ENCODE data around the gene PDE12. TPM values are rescaled to one million over a fixed set of nuclear protein-coding genes. Genes with fewer than 3 reads are reported as not detected.
A peak's percentile ranks its signal among the peaks of the same experiment; 100 is the strongest.

The PDE12 gene
- total RNA-seq, 1 experiment from 2014 or later: 23.0 TPM

GRCh38 chr3:57594144-57594543 is 38.1 kb downstream of the PDE12 start:
- Mint-ChIP-seq H3K27ac (ENCODE audit: low read depth, unreplicated experiment) (no peak overlapping the region), H3K36me3 (ENCODE audit: insufficient read depth, unreplicated experiment) (peaks cover 80% of the 10 kb centered on the region), H3K4me1 (ENCODE audit: insufficient read depth, unreplicated experiment) (peaks cover 38% of the 10 kb centered on the region), H3K9me3 (ENCODE audit: unreplicated experiment) (no peaks in the 10 kb centered on the region), H3K27me3 (ENCODE audit: insufficient read depth, unreplicated experiment) (no peaks in the 10 kb centered on the region), H3K4me3 (ENCODE audit: unreplicated experiment) (peak overlapping the region; percentile 86)
- no peak for DNase-seq (ENCODE audit: unreplicated experiment)
- intact Hi-C loops (cut with micrococcal nuclease): no loop called here
- no peak for TF ChIP-seq CTCF (IDR thresholded peaks at IDR 0.05; ENCODE audit: unreplicated experiment)
- ChIA-PET CTCF (interaction anchor here (0.5 to 1.8 kb wide), 5 partner anchors 12 to 996 kb away, joined by 3 to 6 read pairs (median 3); no protein-coding TSS in a partner anchor), POLR2A (interaction anchor here (0.7 to 8.0 kb wide), 8 partner anchors 13 to 367 kb away, joined by 3 to 153 read pairs (median 4); partner anchors contain the start of genes APPL1, PDE12 and SLMAP)
- BruUV-seq (replicated peaks): no TSS peak

GRCh38 chr3:57594576-57594975 is 38.5 kb downstream of the PDE12 start:
- TF ChIP-seq CTCF (IDR thresholded peaks at IDR 0.05; ENCODE audit: unreplicated experiment): no peak
- peaks cover 76% of the 10 kb centered on the region for H3K36me3 Mint-ChIP-seq (ENCODE audit: insufficient read depth, unreplicated experiment)
- CTCF ChIA-PET: interaction anchor here (0.5 to 1.8 kb wide), 4 partner anchors 34 to 996 kb away, joined by 3 read pairs; no protein-coding TSS in a partner anchor
- H3K4me1 Mint-ChIP-seq (ENCODE audit: insufficient read depth, unreplicated experiment): peaks cover 41% of the 10 kb centered on the region
- no peak for DNase-seq (ENCODE audit: unreplicated experiment)
- intact Hi-C loops (cut with micrococcal nuclease): no loop called here
- no peaks in the 10 kb centered on the region for H3K9me3 Mint-ChIP-seq (ENCODE audit: unreplicated experiment)
- no TSS peak for BruUV-seq (replicated peaks)
- peak overlapping the region; percentile 100 for H3K27ac Mint-ChIP-seq (ENCODE audit: low read depth, unreplicated experiment)
- POLR2A ChIA-PET: interaction anchor here (0.7 to 8.0 kb wide), 7 partner anchors 14 to 367 kb away, joined by 3 to 153 read pairs (median 5); partner anchors contain the start of genes APPL1, PDE12 and SLMAP
- peak overlapping the region; percentile 86 for H3K4me3 Mint-ChIP-seq (ENCODE audit: unreplicated experiment)
- H3K27me3 Mint-ChIP-seq (ENCODE audit: insufficient read depth, unreplicated experiment): no peaks in the 10 kb centered on the region

- no peaks in the 10 kb centered on the region for H3K9me3 Mint-ChIP-seq (ENCODE audit: unreplicated experiment)
- peak; percentile 83 for DNase-seq (ENCODE audit: unreplicated experiment)
- H3K36me3 Mint-ChIP-seq (ENCODE audit: insufficient read depth, unreplicated experiment): peaks cover 74% of the 10 kb centered on the region
- H3K27ac Mint-ChIP-seq (ENCODE audit: low read depth, unreplicated experiment): peak overlapping the region; percentile 100
- no peak for TF ChIP-seq CTCF (IDR thresholded peaks at IDR 0.05; ENCODE audit: unreplicated experiment)
- intact Hi-C loops (cut with micrococcal nuclease): loop anchor here (2.0 to 5.0 kb wide), 2 partner anchors 39 to 160 kb away; partner anchors contain the start of genes PDE12 and SLMAP
- ChIA-PET CTCF (interaction anchor here (0.7 to 2.1 kb wide), 4 partner anchors 20 to 199 kb away, joined by 3 to 6 read pairs (median 4); partner anchors contain the start of gene PDE12), POLR2A (interaction anchor here (0.7 to 8.0 kb wide), 40 partner anchors 11 to 903 kb away, joined by 3 to 153 read pairs (median 5); partner anchors contain the start of genes APPL1, DENND6A, PDE12 and SLMAP)
- peak overlapping the region; percentile 86 for H3K4me3 Mint-ChIP-seq (ENCODE audit: unreplicated experiment)
- H3K4me1 Mint-ChIP-seq (ENCODE audit: insufficient read depth, unreplicated experiment): peaks cover 38% of the 10 kb centered on the region
- no peaks in the 10 kb centered on the region for H3K27me3 Mint-ChIP-seq (ENCODE audit: insufficient read depth, unreplicated experiment)
- BruUV-seq (replicated peaks): TSS peak; percentile 54
These were observed 40.5 kb downstream of the PDE12 start for GRCh38 chr3:57596495-57597126.

Data from MCF 10A (cell line).